IMR-90 (cell line): Measurements from ENCODE around the gene RIC8B.

ENCODE experiments used
- CEBPB ChIP-seq: IDR thresholded peaks from 2 replicates; pipeline ENCODE4 v1.6.1; 2012; ENCODE audit warnings: low read depth, low read length, improper control_type of control experiment
- CTCF ChIP-seq: conservative IDR thresholded peaks from 2 replicates; pipeline ENCODE4 v1.5.1; 2012; ENCODE audit warnings: mild to moderate bottlenecking, low read depth, low read length, improper control_type of control experiment
- FOS ChIP-seq: fragments of 150-350 bp; IDR thresholded peaks from 2 replicates; pipeline ENCODE4 v1.6.1; 2016; ENCODE audit warnings: low read depth, low read length
- MAFK ChIP-seq: IDR thresholded peaks from 2 replicates; pipeline ENCODE4 v1.6.1; 2012; ENCODE audit warnings: low read depth, low read length, improper control_type of control experiment
- MAZ ChIP-seq: IDR thresholded peaks from 2 replicates; pipeline ENCODE4 v1.6.1; 2012; ENCODE audit warnings: low read depth, mild to moderate bottlenecking, low read length, improper control_type of control experiment, moderate library complexity, borderline replicate concordance
- NFE2L2 ChIP-seq: fragments of 150-350 bp; IDR thresholded peaks from 2 replicates; pipeline ENCODE4 v1.6.1; 2016; ENCODE audit warnings: low read depth, mild to moderate bottlenecking, low read length
- POLR2A ChIP-seq: IDR thresholded peaks from 2 replicates; pipeline ENCODE4 v1.6.1; 2012; ENCODE audit warnings: mild to moderate bottlenecking, low read depth, low read length
- RAD21 ChIP-seq: IDR thresholded peaks from 2 replicates; pipeline ENCODE4 v1.6.1; 2012; ENCODE audit warnings: low read length, improper control_type of control experiment
- RCOR1 ChIP-seq: IDR thresholded peaks from 2 replicates; pipeline ENCODE4 v1.6.1; 2012; ENCODE audit warnings: mild to moderate bottlenecking, low read length, improper control_type of control experiment; ENCODE audit not compliant: insufficient replicate concordance
- RFX5 ChIP-seq: IDR thresholded peaks from 2 replicates; pipeline ENCODE4 v1.8.0; 2012; ENCODE audit warnings: low read depth, mild to moderate bottlenecking, low read length, moderate library complexity
- SMC3 ChIP-seq: fragments of 150-350 bp; IDR thresholded peaks from 2 replicates; pipeline ENCODE4 v1.6.1; 2016; ENCODE audit warnings: low read depth, mild to moderate bottlenecking, antibody characterized with exemption, low read length, moderate library complexity
- TF ChIP-seq, protein P1 (sequence below): fragments of 150-350 bp; IDR thresholded peaks from 2 replicates; pipeline ENCODE4 v1.6.1; 2016; ENCODE audit warnings: low read depth, mild to moderate bottlenecking, low read length, moderate library complexity, borderline replicate concordance
- TF ChIP-seq, protein P2 (sequence below): fragments of 150-350 bp; IDR thresholded peaks from 2 replicates; pipeline ENCODE4 v1.6.1; 2017; ENCODE audit warnings: mild to moderate bottlenecking, antibody characterized with exemption, low read length, low read depth

- no peak for TF ChIP-seq POLR2A
- TF ChIP-seq CTCF = no peak
- TF ChIP-seq RCOR1 = no peak
- TF ChIP-seq RAD21 = no peak
- no peak for TF ChIP-seq RFX5
- TF ChIP-seq, protein P1, sequence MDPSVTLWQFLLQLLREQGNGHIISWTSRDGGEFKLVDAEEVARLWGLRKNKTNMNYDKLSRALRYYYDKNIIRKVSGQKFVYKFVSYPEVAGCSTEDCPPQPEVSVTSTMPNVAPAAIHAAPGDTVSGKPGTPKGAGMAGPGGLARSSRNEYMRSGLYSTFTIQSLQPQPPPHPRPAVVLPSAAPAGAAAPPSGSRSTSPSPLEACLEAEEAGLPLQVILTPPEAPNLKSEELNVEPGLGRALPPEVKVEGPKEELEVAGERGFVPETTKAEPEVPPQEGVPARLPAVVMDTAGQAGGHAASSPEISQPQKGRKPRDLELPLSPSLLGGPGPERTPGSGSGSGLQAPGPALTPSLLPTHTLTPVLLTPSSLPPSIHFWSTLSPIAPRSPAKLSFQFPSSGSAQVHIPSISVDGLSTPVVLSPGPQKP = no peak
- no peak for TF ChIP-seq CEBPB
- TF ChIP-seq, protein P2, sequence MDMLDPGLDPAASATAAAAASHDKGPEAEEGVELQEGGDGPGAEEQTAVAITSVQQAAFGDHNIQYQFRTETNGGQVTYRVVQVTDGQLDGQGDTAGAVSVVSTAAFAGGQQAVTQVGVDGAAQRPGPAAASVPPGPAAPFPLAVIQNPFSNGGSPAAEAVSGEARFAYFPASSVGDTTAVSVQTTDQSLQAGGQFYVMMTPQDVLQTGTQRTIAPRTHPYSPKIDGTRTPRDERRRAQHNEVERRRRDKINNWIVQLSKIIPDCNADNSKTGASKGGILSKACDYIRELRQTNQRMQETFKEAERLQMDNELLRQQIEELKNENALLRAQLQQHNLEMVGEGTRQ = no peak
- TF ChIP-seq NFE2L2 = no peak
- no peak for TF ChIP-seq MAFK
- TF ChIP-seq MAZ = no peak
- no peak for TF ChIP-seq SMC3
- TF ChIP-seq FOS = no peak
Observed at GRCh38 chr12:106758349-106759110, 16.0 kb upstream of the RIC8B start.
